Pancreas (tissue), 10 donors: Measurements from ENCODE around the gene IGFALS. TPM values are rescaled to one million over a fixed set of nuclear protein-coding genes. Genes with fewer than 3 reads are reported as not detected.

ENCODE experiments used
- ATAC-seq, 4 donors: fragments of 200-7000 bp; cut with Tn5 transposase; one replicate each; pipeline versions ENCODE4 v1.8.0 to v1.9.1; 2020; ENCODE audit warnings: mild to moderate bottlenecking in 4 of 4, moderate library complexity in 4 of 4
- DNase-seq, 6 donors: peaks; one replicate each; pipeline ENCODE4 v3.0.0-alpha.2; 2020
- FAIRE-seq: peaks from 2 replicates; lab custom pipeline; 2012; peaks lifted over from hg19 to GRCh38; lab: Jason Lieb, UNC
- H3K27ac ChIP-seq, 4 donors: fragments of 200-600 bp; sonication (generic); 1 replicate in 3 of 4; 2 replicates in 1 of 4; pipeline versions ENCODE4 v1.5.0 to v1.8.0; 2020
- H3K27me3 ChIP-seq, 4 donors: fragments of 200-600 bp; one replicate each; pipeline ENCODE4 v1.8.0; 2021
- H3K36me3 ChIP-seq, 3 donors: fragments of 200-600 bp; sonication (generic) in 1 of 3; one replicate each; pipeline versions ENCODE4 v1.5.0 to v1.8.0; 2020 to 2021
- H3K4me1 ChIP-seq, 3 donors: fragments of 200-600 bp; one replicate each; pipeline ENCODE4 v1.8.0; 2021
- H3K4me3 ChIP-seq, 4 donors: fragments of 200-600 bp; sonication (generic) in 2 of 4; one replicate each; pipeline versions ENCODE4 v1.5.0 to v1.8.0; 2020 to 2021
- H3K9me3 ChIP-seq, 4 donors: fragments of 200-600 bp; one replicate each; pipeline ENCODE4 v1.8.0; 2021
- WGBS, 2 donors: extraction: QIAGEN DNeasy Blood & Tissue Kit; methylation state at CpG; one replicate each; pipeline ENCODE4 v1.1.7; 2013; 5-methylcytosine and 5-hydroxymethylcytosine counted together
- intact Hi-C, 3 donors: fragments of 100-400 bp; cut with DNase I; formaldehyde crosslinking; loops; one replicate each; pipeline versions ENCODE4 v1.11.1 to v1.14.2; 2022
- polyA plus RNA-seq, 2 donors: library from polyadenylated mRNA; stranded (reverse); fragments of 200-250 nt; gene quantifications; one replicate each; pipeline ENCODE4 v1.2.3, GENCODE V29; 2013
- total RNA-seq, 6 donors: library from RNA; stranded (reverse); fragmentation: NEBNext Ultra II Directional in 4 of 6; extraction: Animal tissue kit (Norgen Biotek cat#: 25700) in 4 of 6; gene quantifications; one replicate each; pipeline versions ENCODE4 v1.2.1 to v1.2.4, GENCODE V29; 2021 to 2023
- TF ChIP-seq, protein P1 (sequence below), 4 donors: fragments of 200-600 bp; sonication (generic) in 3 of 4; IDR thresholded peaks; one replicate each; pipeline versions ENCODE4 v1.5.0 to v1.8.0; 2021; ENCODE audit warnings: antibody characterized with exemption in 4 of 4
- donor health status: healthy with polysubstance abuse.
- donor health status: DM: no; HTN: no; CAD: no; lungs with moderate emphysema.
- donor health status: DM: no; HTN: no; CAD: no.
- donor health status: control.
- donor health status: control.
- donor health status: Bipolar disorder and iron deficiency.
- donor health status: DM: yes; HTN: yes; CAD: no.
- donor health status: DM: no; HTN: no; CAD: no.
- donor health status: DM: no; HTN: no; CAD: no.
- donor health status: DM: yes; HTN: yes; CAD: no.

The IGFALS gene
- total and polyA plus RNA-seq, 8 donors = 1.0 to 8.2 (median 3.2) TPM

DNA sequence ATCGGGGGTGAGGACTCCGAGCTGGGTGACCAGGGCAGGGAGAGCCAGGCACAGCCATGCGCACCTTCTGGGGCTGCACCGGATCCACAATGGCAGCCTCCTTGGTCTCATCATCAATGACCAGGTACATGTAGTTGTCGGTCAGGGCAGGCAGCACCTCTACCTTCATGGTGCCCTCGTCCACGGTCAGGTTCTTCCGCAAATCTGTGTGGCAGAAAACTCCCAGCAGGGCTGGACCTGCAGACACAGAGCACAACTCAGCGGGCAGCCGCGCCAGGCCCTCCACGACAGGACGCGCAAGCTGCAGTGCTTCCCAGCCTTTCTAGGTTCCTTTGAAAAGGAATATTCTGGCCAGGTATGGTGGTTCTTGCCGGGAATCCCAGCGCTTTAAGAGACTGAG, 29.3 kb upstream of the IGFALS start:
- 88 to 96% methylated on average over 15 to 16 of the region's 16 CpGs for WGBS, 2 donors
- intact Hi-C loops = no loop called here
- peaks cover 0 to 27% (median 9%) of the 10 kb centered on the region in 3 donors for H3K36me3 ChIP-seq
- FAIRE-seq = no peak
- no peaks in the 10 kb centered on the region for H3K27me3 ChIP-seq
- H3K9me3 ChIP-seq = no peaks in the 10 kb centered on the region
- TF ChIP-seq, protein P1, sequence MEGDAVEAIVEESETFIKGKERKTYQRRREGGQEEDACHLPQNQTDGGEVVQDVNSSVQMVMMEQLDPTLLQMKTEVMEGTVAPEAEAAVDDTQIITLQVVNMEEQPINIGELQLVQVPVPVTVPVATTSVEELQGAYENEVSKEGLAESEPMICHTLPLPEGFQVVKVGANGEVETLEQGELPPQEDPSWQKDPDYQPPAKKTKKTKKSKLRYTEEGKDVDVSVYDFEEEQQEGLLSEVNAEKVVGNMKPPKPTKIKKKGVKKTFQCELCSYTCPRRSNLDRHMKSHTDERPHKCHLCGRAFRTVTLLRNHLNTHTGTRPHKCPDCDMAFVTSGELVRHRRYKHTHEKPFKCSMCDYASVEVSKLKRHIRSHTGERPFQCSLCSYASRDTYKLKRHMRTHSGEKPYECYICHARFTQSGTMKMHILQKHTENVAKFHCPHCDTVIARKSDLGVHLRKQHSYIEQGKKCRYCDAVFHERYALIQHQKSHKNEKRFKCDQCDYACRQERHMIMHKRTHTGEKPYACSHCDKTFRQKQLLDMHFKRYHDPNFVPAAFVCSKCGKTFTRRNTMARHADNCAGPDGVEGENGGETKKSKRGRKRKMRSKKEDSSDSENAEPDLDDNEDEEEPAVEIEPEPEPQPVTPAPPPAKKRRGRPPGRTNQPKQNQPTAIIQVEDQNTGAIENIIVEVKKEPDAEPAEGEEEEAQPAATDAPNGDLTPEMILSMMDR (IDR thresholded peaks at IDR 0.05) = no peak
- peaks cover 0 to 11% (median 6%) of the 10 kb centered on the region in 3 donors for H3K4me1 ChIP-seq
- no peak for ATAC-seq
- no peak overlapping the region for H3K4me3 ChIP-seq
- H3K27ac ChIP-seq = no peak overlapping the region
- DNase-seq = no peak

DNA sequence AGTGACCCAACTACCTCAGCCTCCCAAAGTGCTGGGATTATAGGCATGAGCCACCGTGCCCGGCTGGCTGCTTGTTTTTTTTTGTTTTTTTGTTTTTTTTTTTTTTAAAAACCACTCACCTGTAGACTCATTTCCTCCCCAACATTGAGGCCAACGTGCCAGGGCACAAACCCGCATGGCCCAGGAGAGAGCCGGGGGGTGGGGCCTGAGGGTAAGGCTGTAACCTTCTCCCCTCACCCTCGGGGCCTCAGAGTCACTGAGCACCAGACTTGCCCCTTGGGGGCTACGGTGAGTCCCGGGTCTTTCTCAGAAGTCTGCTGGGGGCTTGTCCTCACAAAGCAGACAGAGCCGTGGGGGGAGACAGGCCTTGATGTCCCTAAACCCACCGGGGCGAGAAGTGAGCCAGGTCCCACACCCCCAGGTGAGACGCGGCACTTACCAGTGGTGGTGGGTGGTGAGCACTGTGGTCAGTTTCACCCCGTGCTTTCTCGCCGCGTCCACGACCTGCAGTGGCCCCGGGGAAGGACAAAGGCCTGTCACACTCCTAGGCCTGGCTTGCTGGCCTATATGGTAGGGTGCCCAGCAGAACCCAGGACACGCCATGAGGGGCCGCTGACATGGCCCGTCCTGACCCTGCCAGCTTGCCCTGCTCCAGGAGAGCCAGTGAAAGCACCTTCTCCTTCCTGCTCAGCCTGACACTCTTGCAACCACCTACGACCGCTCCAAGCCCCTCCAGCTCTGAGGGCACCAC, 28.5 kb upstream of the IGFALS start:
- TF ChIP-seq, protein P1 (IDR thresholded peaks at IDR 0.05) = no peak
- no peak for FAIRE-seq
- Histone ChIP-seq H3K9me3 (no peaks in the 10 kb centered on the region), H3K27ac (no peak overlapping the region), H3K36me3 (peaks cover 0 to 28% (median 10%) of the 10 kb centered on the region in 3 donors), H3K4me3 (no peak overlapping the region), H3K27me3 (no peaks in the 10 kb centered on the region), H3K4me1 (peaks cover 0 to 11% (median 6%) of the 10 kb centered on the region in 3 donors)
- intact Hi-C loops = no loop called here
- DNase-seq = no peak
- WGBS, 2 donors = 90 to 95% methylated on average over 24 of the region's 24 CpGs
- no peak for ATAC-seq

DNA sequence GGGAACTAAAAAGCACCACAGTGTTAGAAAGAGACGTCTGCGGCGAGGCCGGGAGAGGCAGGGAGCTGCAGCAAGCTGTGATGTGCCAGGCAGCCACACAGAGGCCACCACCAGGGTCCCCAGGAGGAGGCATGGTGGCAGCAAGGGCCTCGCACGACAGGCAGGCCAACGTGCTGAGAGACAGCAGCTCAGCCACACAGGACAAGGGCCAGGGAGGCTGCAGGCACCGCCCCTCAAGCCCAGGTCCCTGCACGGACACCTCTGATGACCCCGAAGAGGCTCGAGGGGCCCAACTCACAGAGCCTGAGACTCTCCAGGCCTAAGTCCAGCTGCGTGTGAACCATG, 27.4 kb upstream of the IGFALS start:
- Histone ChIP-seq H3K9me3 (no peaks in the 10 kb centered on the region), H3K36me3 (peaks cover 3 to 38% (median 14%) of the 10 kb centered on the region in 3 donors), H3K27me3 (no peaks in the 10 kb centered on the region), H3K4me3 (no peak overlapping the region), H3K27ac (no peak overlapping the region), H3K4me1 (peaks cover 0 to 11% (median 6%) of the 10 kb centered on the region in 3 donors)
- ATAC-seq (no peak), DNase-seq (no peak), FAIRE-seq (no peak)
- TF ChIP-seq, protein P1 (IDR thresholded peaks at IDR 0.05) = no peak
- intact Hi-C loops = no loop called here
- 91% methylated on average over 12 of the region's 12 CpGs for WGBS, 2 donors

DNA sequence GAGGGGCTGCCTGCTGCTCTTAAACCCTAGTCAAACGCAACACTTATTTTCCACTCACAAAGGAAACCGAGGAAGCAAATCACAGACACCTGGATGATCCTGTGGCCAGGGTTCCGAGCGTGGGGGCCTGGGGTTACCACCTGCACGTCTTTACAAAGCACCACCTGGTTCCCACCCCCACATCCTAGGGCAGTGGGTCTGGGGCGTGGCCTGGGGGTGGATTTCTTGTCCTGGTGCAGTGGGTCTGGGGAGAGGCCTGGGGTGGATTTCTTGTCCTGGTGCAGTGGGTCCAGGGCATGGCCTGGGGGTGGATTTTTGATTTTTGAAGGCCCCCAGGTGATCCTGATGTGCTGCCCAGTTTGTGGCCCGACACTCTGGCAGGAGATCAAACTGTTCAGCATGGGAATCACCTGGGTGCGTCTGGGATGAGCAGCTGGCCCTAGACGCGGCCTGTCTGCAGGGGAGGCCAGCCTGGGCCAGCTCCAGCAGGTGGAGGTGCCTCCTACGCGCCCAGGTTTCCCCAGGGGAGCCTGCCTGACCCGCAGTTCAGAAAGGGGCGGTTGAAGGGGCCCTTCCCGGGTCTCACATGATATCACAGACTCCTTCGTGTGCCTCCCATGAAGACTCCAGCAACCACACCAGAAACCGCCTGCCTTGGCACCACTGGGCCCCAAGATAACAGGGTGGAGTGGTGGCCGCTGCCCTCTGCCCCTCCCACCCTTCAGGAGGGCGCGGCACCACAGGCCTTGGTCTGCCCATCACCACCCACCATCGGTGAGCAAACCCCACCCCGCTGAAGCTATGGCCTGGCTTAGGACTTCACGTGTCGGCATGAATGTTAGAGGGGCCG, 26.8 kb upstream of the IGFALS start:
- DNase-seq = no peak
- TF ChIP-seq, protein P1 (IDR thresholded peaks at IDR 0.05) = no peak
- no peak for ATAC-seq
- 86 to 88% methylated on average over 25 of the region's 25 CpGs for WGBS, 2 donors
- Histone ChIP-seq H3K9me3 (no peaks in the 10 kb centered on the region), H3K27ac (no peak overlapping the region), H3K4me3 (no peak overlapping the region), H3K4me1 (peaks cover 0 to 7% (median 3%) of the 10 kb centered on the region in 3 donors), H3K36me3 (peaks cover 3 to 38% (median 14%) of the 10 kb centered on the region in 3 donors), H3K27me3 (no peaks in the 10 kb centered on the region)
- intact Hi-C loops = no loop called here
- FAIRE-seq = no peak
